Measurements from ENCODE around the gene DIDO1. TPM values are rescaled to one million over a fixed set of nuclear protein-coding genes. Genes with fewer than 3 reads are reported as not detected.

DIDO1 gene
- total and polyA plus RNA-seq, 4 experiments from 2014 or later, result 24.7 to 129 (median 83.5) TPM

DNA sequence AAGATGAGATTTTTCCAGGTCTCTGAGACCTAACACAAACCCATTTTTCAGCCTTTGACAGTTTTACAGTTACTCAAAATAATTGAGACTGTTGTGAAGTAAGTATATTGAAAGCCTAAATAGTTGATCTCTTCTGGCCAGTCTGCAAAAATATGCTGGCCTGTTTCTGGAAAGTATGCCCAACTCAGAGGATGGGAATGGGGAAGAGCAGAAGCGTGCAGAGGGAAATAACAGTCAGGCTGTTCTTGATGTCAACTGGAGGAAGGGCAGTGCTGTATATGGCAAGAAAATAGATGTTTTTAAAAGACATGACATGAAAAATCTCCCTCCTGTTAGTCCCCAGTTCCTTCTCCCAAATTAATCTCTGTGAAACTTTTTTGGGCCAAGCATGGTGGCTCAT, 15.5 kb upstream of the DIDO1 start:
- Mint-ChIP-seq H3K9me3 (peaks cover 0 to 3% (median 0%) of the 10 kb centered on the region in 8 donors), H3K36me3 (peaks cover 29 to 69% of the 10 kb centered on the region in 2 donors), H3K27me3 (no peaks in the 10 kb centered on the region), H3K4me1 (peaks cover 23 to 49% (median 34%) of the 10 kb centered on the region in 4 donors), H3K4me3 (no peak overlapping the region), H3K27ac (peak overlapping the region in 2 of 7 donors; percentile 25 to 62)
- Histone ChIP-seq H3K27me3 (ENCODE audit: insufficient read depth, low read length) (no peaks in the 10 kb centered on the region), H3K4me1 (ENCODE audit: insufficient read depth, low read length) (peaks cover 30% of the 10 kb centered on the region), H3K9me3 (ENCODE audit: control insufficient read depth in 1 of 2, low read length in 2 of 2) (no peaks in the 10 kb centered on the region), H3K36me3 (ENCODE audit: insufficient read depth, low read length) (peaks cover 50% of the 10 kb centered on the region), H3K27ac (ENCODE audit: low read depth, low read length) (no peak overlapping the region), H3K4me3 (ENCODE audit: low read length in 2 of 2) (no peak overlapping the region)
- no peak for DNase-seq
- CTCF ChIA-PET (ENCODE audit: partially characterized antibody), result no interaction called here
- intact Hi-C loops (cut with micrococcal nuclease), result no loop called here
- POLR2A ChIA-PET (ENCODE audit: partially characterized antibody), result interaction anchor here (1.0 to 1.3 kb wide), 2 partner anchors 15 to 17 kb away, joined by 3 to 4 read pairs; no protein-coding TSS in a partner anchor

- ChIA-PET CTCF (ENCODE audit: partially characterized antibody) (interaction anchor here (0.7 kb wide), 1 partner anchor 13 kb away, joined by 3 read pairs; no protein-coding TSS in a partner anchor), POLR2A (ENCODE audit: partially characterized antibody) (interaction anchor here (1.3 kb wide), 1 partner anchor 14 kb away, joined by 4 read pairs; no protein-coding TSS in a partner anchor)
- intact Hi-C loops (cut with micrococcal nuclease), result no loop called here
- no peaks in the 10 kb centered on the region for H3K9me3 ChIP-seq (ENCODE audit: control insufficient read depth in 1 of 2, low read length in 2 of 2)
- H3K36me3 ChIP-seq (ENCODE audit: insufficient read depth, low read length), result peaks cover 41% of the 10 kb centered on the region
- no peak overlapping the region for H3K27ac ChIP-seq (ENCODE audit: low read depth, low read length)
- no peaks in the 10 kb centered on the region for H3K27me3 ChIP-seq (ENCODE audit: insufficient read depth, low read length)
- peaks cover 39% of the 10 kb centered on the region for H3K4me1 ChIP-seq (ENCODE audit: insufficient read depth, low read length)
- no peak overlapping the region for H3K4me3 ChIP-seq (ENCODE audit: low read length in 2 of 2)
- Mint-ChIP-seq H3K4me3 (peak overlapping the region in 1 of 8 donors; percentile 20), H3K27me3 (no peaks in the 10 kb centered on the region), H3K27ac (peak overlapping the region in 1 of 7 donors; percentile 46), H3K4me1 (peaks cover 24 to 51% (median 35%) of the 10 kb centered on the region in 4 donors), H3K9me3 (peaks cover 0 to 3% (median 0%) of the 10 kb centered on the region in 8 donors), H3K36me3 (peaks cover 29 to 61% of the 10 kb centered on the region in 2 donors)
- no peak for DNase-seq
These were observed 14.6 kb upstream of the DIDO1 start for GRCh38 chr20:62940875-62941274.

DNA sequence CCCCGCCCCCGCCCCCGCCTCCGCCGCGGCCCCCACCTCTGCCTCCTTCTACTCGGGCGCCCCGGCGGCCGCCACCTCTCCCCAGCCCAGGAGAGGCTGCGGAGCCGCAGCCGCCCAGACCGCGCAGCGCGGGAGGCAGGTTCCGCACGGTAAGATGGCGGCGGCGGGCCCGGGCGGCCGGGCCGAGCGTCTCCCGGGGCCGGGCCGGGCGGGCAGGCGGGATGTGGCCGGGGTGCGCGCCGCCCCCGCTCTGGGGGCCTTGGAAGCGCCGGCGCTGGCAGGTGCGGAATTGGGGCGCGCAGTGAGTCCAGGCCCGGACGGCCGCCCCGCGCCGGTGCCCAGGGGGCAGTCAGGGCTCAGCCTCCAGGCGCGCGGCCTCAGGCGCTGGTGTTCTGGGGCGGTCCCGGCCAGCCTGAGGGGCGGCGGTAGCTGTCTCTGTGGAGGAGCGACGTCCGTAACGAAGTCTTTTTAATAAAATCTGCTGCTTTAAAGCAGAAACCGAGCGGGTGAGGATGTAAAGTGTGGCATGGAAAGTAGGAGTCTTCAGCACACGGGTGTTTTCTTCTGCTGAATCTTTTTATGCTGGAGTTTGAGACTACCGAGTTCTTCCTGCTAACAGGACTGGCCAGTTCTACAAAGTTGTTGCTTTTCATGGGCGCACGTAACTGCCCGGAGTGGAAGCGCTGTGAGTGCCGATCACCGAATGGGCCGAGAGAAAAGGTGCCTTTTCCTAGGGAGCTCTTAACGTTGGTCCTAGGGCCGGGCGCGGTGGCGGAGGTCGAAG, 12.0 kb upstream of the DIDO1 start, which contains the start of gene GID8:
Gene GID8 (plus strand): TSS at position 43 of the 784 bp plus-strand sequence. CDS start 3,356 bp downstream, outside the sequence.
- Histone ChIP-seq H3K36me3 (ENCODE audit: insufficient read depth, low read length) (peaks cover 18% of the 10 kb centered on the region), H3K4me1 (ENCODE audit: insufficient read depth, low read length) (peaks cover 65% of the 10 kb centered on the region), H3K27me3 (ENCODE audit: insufficient read depth, low read length) (no peaks in the 10 kb centered on the region), H3K27ac (ENCODE audit: low read depth, low read length) (peak within 1 kb of the TSS; percentile 86), H3K4me3 (ENCODE audit: low read length in 2 of 2) (peak within 1 kb of the TSS; percentile 86 to 89), H3K9me3 (ENCODE audit: control insufficient read depth in 1 of 2, low read length in 2 of 2) (no peaks in the 10 kb centered on the region)
- ChIA-PET CTCF (ENCODE audit: partially characterized antibody) (interaction anchor here (0.7 to 1.9 kb wide), 4 partner anchors 11 to 31 kb away, joined by 3 to 11 read pairs (median 6); no protein-coding TSS in a partner anchor), POLR2A (ENCODE audit: partially characterized antibody) (interaction anchor here (0.6 to 6.6 kb wide), 16 partner anchors 11 to 144 kb away, joined by 3 to 126 read pairs (median 6); partner anchors contain the start of genes DIDO1, SLC17A9 and TCFL5)
- H3K4me1 Mint-ChIP-seq, result peaks cover 23 to 46% (median 35%) of the 10 kb centered on the region in 4 donors
- peak in 1 of 5 donors; percentile 64 for DNase-seq
- H3K4me3 Mint-ChIP-seq, result peak within 1 kb of the TSS; percentile 92 to 99 (median 98)
- H3K27ac Mint-ChIP-seq, result peak within 1 kb of the TSS; percentile 94 to 98 (median 97)
- intact Hi-C loops (cut with micrococcal nuclease), result loop anchor here (1.0 to 2.0 kb wide), 2 partner anchors 16 to 17 kb away; no protein-coding TSS in a partner anchor
- H3K27me3 Mint-ChIP-seq, result no peaks in the 10 kb centered on the region
- H3K9me3 Mint-ChIP-seq, result peaks cover 0 to 3% (median 0%) of the 10 kb centered on the region in 8 donors
- peaks cover 14 to 40% of the 10 kb centered on the region in 2 donors for H3K36me3 Mint-ChIP-seq

DNA sequence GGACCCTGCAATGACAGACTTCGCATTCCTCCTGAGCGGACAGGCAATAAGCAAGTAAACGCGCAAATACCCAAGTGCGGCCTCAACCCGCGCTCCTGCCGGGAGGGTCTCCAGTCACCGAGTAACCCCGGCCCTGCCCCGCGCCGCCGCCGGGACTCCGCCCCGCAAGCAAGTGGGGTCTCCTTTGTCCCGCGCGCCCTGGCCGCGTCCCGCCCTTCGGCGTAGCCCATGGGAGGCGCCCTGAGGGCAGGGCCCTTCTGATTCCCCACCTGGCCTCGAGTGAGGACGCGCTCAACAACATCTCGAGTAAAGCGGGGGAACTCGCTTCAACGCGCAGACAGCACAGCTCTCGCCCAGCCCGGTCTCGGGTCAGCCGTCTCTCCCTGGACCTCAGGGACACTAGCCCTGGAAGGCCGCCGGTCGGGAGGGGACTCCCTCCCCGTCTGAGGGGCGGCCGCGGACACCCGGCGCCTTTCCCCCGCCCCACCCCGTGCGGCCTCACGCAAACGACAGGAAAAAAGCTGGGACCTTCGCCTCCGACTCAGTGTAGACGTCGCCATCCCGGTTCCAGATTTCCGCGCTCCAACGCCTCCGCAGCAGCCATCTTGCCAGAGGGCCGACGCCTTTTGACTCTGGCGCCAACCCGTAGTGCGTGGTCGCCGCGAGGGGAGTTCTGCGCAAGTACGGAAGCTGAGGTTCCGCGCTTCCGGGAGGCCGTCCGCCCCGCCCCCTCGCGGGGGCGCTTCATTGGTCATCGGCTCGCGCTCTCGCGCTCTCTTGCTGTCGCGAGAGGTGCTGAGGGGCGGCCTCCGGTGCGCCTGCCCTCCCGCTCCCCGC, 11.2 kb upstream of the DIDO1 start:
- Histone ChIP-seq H3K27ac (ENCODE audit: low read depth, low read length) (peak overlapping the region; percentile 86), H3K4me1 (ENCODE audit: insufficient read depth, low read length) (peaks cover 71% of the 10 kb centered on the region), H3K36me3 (ENCODE audit: insufficient read depth, low read length) (peaks cover 11% of the 10 kb centered on the region), H3K4me3 (ENCODE audit: low read length in 2 of 2) (peak overlapping the region; percentile 84 to 89), H3K9me3 (ENCODE audit: control insufficient read depth in 1 of 2, low read length in 2 of 2) (no peaks in the 10 kb centered on the region), H3K27me3 (ENCODE audit: insufficient read depth, low read length) (no peaks in the 10 kb centered on the region)
- peaks cover 0 to 3% (median 0%) of the 10 kb centered on the region in 8 donors for H3K9me3 Mint-ChIP-seq
- CTCF ChIA-PET (ENCODE audit: partially characterized antibody), result interaction anchor here (0.9 to 2.8 kb wide), 7 partner anchors 10 to 72 kb away, joined by 3 to 11 read pairs (median 3); no protein-coding TSS in a partner anchor
- intact Hi-C loops (cut with micrococcal nuclease), result loop anchor here (1.0 to 2.0 kb wide), 3 partner anchors 11 to 17 kb away; partner anchors contain the start of gene DIDO1
- POLR2A ChIA-PET (ENCODE audit: partially characterized antibody), result interaction anchor here (0.6 to 6.6 kb wide), 16 partner anchors 11 to 143 kb away, joined by 3 to 126 read pairs (median 6); partner anchors contain the start of genes DIDO1, SLC17A9 and TCFL5
- no peaks in the 10 kb centered on the region for H3K27me3 Mint-ChIP-seq
- peaks cover 7 to 37% of the 10 kb centered on the region in 2 donors for H3K36me3 Mint-ChIP-seq
- peaks cover 26 to 46% (median 37%) of the 10 kb centered on the region in 4 donors for H3K4me1 Mint-ChIP-seq
- H3K4me3 Mint-ChIP-seq, result peak overlapping the region in 7 of 8 donors; percentile 91 to 99 (median 95)
- peak overlapping the region; percentile 92 to 98 (median 96) for H3K27ac Mint-ChIP-seq
- DNase-seq, result peak; percentile 96 to 98 (median 97)

DNA sequence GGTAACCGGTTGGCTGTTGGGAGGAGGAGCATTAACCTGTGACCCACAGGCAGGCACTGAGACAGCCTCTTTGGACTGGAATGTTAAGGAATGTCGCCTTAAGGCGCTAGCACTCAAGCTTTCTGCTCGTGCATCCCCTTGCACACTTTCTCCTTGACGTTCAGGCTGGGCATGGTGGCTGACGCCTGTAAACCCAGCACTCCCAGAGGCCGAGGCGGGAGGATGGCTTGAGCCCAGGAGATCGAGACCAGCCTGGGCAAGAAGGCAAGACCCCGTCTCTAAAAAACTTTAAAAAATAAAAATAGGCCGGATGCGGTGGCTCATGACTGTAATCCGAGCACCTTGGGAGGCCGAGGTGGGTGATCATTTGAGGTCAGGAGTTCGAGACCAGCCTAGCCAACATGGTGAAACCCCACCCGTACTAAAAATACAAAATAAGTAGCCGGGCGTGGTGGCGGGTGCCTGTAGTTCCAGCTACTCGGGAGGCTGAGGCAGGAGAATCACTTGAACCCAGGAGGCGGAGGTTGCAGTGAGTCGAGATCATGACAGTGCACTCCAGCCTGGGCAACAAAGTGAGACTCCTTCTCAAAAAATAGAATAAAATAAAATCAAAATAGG, 9.8 kb upstream of the DIDO1 start:
- ChIA-PET POLR2A (ENCODE audit: partially characterized antibody) (interaction anchor here (1.5 to 6.6 kb wide), 7 partner anchors 10 to 74 kb away, joined by 3 to 126 read pairs (median 12); partner anchors contain the start of genes DIDO1, SLC17A9 and TCFL5), CTCF (ENCODE audit: partially characterized antibody) (interaction anchor here (1.2 to 2.8 kb wide), 7 partner anchors 8 to 36 kb away, joined by 3 to 14 read pairs (median 9); no protein-coding TSS in a partner anchor)
- peaks cover 19 to 45% (median 33%) of the 10 kb centered on the region in 4 donors for H3K4me1 Mint-ChIP-seq
- DNase-seq, result no peak
- intact Hi-C loops (cut with micrococcal nuclease), result no loop called here
- peak overlapping the region in 6 of 8 donors; percentile 10 to 98 (median 93) for H3K4me3 Mint-ChIP-seq
- Histone ChIP-seq H3K27me3 (ENCODE audit: insufficient read depth, low read length) (no peaks in the 10 kb centered on the region), H3K27ac (ENCODE audit: low read depth, low read length) (no peak overlapping the region), H3K9me3 (ENCODE audit: control insufficient read depth in 1 of 2, low read length in 2 of 2) (no peaks in the 10 kb centered on the region), H3K4me1 (ENCODE audit: insufficient read depth, low read length) (peaks cover 67% of the 10 kb centered on the region), H3K4me3 (ENCODE audit: low read length in 2 of 2) (no peak overlapping the region), H3K36me3 (ENCODE audit: insufficient read depth, low read length) (no peaks in the 10 kb centered on the region)
- H3K36me3 Mint-ChIP-seq, result peaks cover under 1 to 25% of the 10 kb centered on the region in 2 donors
- no peak overlapping the region for H3K27ac Mint-ChIP-seq
- no peaks in the 10 kb centered on the region for H3K27me3 Mint-ChIP-seq
- peaks cover 0 to 3% (median 0%) of the 10 kb centered on the region in 8 donors for H3K9me3 Mint-ChIP-seq
